C4-2B (cell line): ENCODE measurements around the gene AHCYL2.

ENCODE experiments used
- ZFX ChIP-seq: fragments of 450-650 bp; IDR thresholded peaks from 2 replicates; pipeline ENCODE4 v1.6.1; 2017
- TF ChIP-seq, protein P1 (sequence below): fragments of 450-650 bp; conservative IDR thresholded peaks from 2 replicates; pipeline ENCODE4 v1.5.1; 2017; ENCODE audit warnings: mild to moderate bottlenecking

DNA sequence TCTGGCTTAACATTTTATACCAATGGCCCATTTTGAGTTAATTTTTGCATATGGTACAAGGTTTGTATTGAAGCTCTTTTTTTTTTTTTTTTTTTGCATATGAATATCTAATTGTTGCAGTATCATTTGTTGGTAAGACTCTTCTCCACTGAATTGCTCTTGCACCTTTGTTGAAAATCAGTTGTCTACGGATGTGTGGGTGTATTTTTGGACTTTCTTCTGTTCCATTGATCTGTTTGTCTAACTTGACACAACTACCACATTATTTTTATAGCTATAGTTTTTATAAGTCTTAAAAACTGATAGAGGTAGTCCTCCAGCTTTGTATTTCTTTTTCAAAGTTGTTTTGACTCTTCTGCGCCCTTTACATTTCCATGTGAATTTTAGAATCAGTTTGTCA is 53.9 kb downstream of the AHCYL2 start:
- TF ChIP-seq, protein P1, sequence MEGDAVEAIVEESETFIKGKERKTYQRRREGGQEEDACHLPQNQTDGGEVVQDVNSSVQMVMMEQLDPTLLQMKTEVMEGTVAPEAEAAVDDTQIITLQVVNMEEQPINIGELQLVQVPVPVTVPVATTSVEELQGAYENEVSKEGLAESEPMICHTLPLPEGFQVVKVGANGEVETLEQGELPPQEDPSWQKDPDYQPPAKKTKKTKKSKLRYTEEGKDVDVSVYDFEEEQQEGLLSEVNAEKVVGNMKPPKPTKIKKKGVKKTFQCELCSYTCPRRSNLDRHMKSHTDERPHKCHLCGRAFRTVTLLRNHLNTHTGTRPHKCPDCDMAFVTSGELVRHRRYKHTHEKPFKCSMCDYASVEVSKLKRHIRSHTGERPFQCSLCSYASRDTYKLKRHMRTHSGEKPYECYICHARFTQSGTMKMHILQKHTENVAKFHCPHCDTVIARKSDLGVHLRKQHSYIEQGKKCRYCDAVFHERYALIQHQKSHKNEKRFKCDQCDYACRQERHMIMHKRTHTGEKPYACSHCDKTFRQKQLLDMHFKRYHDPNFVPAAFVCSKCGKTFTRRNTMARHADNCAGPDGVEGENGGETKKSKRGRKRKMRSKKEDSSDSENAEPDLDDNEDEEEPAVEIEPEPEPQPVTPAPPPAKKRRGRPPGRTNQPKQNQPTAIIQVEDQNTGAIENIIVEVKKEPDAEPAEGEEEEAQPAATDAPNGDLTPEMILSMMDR, result no peak
- TF ChIP-seq ZFX, result no peak
